Brain pericyte (primary cell): ENCODE data around the gene BEND3.

ENCODE experiments used
- DNase-seq: peaks from one replicate; pipeline ENCODE4 v3.0.0-alpha.2; 2012; ENCODE audit warnings: low read depth, low spot score

BEND3 gene

GRCh38 chr6:107083047-107083768 is 32.1 kb downstream of the BEND3 start:
- DNase-seq: no peak

GRCh38 chr6:107082045-107082444 is 33.3 kb downstream of the BEND3 start:
- no peak for DNase-seq

GRCh38 chr6:107080036-107080435 is 35.3 kb downstream of the BEND3 start:
- DNase-seq: no peak

- DNase-seq: no peak
Observed at GRCh38 chr6:107079429-107079828, 35.9 kb downstream of the BEND3 start.

- DNase-seq: no peak
Observed at GRCh38 chr6:107077710-107078109, 37.6 kb downstream of the BEND3 start.

- no peak for DNase-seq
Observed at GRCh38 chr6:107075951-107076381, 39.3 kb downstream of the BEND3 start.

- DNase-seq: no peak
Observed at GRCh38 chr6:107070686-107071085, 44.6 kb downstream of the BEND3 start.

GRCh38 chr6:107069631-107070548 is 45.4 kb downstream of the BEND3 start:
- DNase-seq: no peak

- DNase-seq: no peak
Observed at GRCh38 chr6:107068691-107069630, 46.4 kb downstream of the BEND3 start.

GRCh38 chr6:107066697-107067659 is 48.3 kb downstream of the BEND3 start:
- no peak for DNase-seq

GRCh38 chr6:107064579-107065065 is 50.7 kb downstream of the BEND3 start:
- DNase-seq: no peak

- DNase-seq: no peak
Observed at GRCh38 chr6:107062691-107063090, 52.6 kb downstream of the BEND3 start.

GRCh38 chr6:107061125-107062020 is 53.9 kb downstream of the BEND3 start:
- DNase-seq: no peak

GRCh38 chr6:107060704-107061103 is 54.6 kb downstream of the BEND3 start:
- DNase-seq: no peak

GRCh38 chr6:107059606-107060005 is 55.7 kb downstream of the BEND3 start:
- no peak for DNase-seq

- no peak for DNase-seq
Observed at GRCh38 chr6:107057679-107058078, 57.6 kb downstream of the BEND3 start.

- DNase-seq: no peak
Observed at GRCh38 chr6:107056796-107057195, 58.5 kb downstream of the BEND3 start.

GRCh38 chr6:107047807-107048206 is 67.5 kb downstream of the BEND3 start:
- no peak for DNase-seq
